SK-N-SH treated with all-trans-retinoic acid at 6 μM for 48 hours (cell line): Measurements from ENCODE around the gene GNPTG.

Experiments used
- ARNTL ChIP-seq: fragments of 450-650 bp; formaldehyde crosslinking; IDR thresholded peaks from 2 replicates; pipeline ENCODE4 v1.5.0; 2020; ENCODE audit warnings: low read depth, mild to moderate bottlenecking, moderate library complexity, borderline replicate concordance
- CREB5 ChIP-seq: fragments of 250-450 bp; sonication (Bioruptor Pico); IDR thresholded peaks from 2 replicates; pipeline ENCODE4 v1.5.1; 2020; ENCODE audit warnings: low read depth, mild to moderate bottlenecking, moderate library complexity
- CSDC2 ChIP-seq: fragments of 250-450 bp; sonication (Bioruptor Pico); IDR thresholded peaks from 2 replicates; pipeline ENCODE4 v1.5.0; 2020; ENCODE audit warnings: mild to moderate bottlenecking, moderate library complexity
- OSR1 ChIP-seq: fragments of 250-450 bp; sonication (Bioruptor Pico); IDR thresholded peaks from 2 replicates; pipeline ENCODE4 v1.8.0; 2022; ENCODE audit warnings: moderate library complexity, mild to moderate bottlenecking, inconsistent platforms
- PATZ1 ChIP-seq: fragments of 250-450 bp; sonication (Bioruptor Pico); IDR thresholded peaks from 2 replicates; pipeline ENCODE4 v1.8.0; 2020; ENCODE audit warnings: mild to moderate bottlenecking, moderate library complexity, borderline replicate concordance
- POU6F1 ChIP-seq: fragments of 250-450 bp; sonication (Bioruptor Pico); IDR thresholded peaks from 2 replicates; pipeline ENCODE4 v1.8.0; 2021; ENCODE audit warnings: low read depth, mild to moderate bottlenecking, moderate library complexity, borderline replicate concordance
- PPARA ChIP-seq: fragments of 250-450 bp; sonication (Bioruptor Pico); IDR thresholded peaks from 2 replicates; pipeline ENCODE4 v1.5.0; 2020; ENCODE audit warnings: mild to moderate bottlenecking, borderline replicate concordance
- RARB ChIP-seq: fragments of 250-450 bp; sonication (Bioruptor Pico); IDR thresholded peaks from 2 replicates; pipeline ENCODE4 v1.8.0; 2021; ENCODE audit warnings: mild to moderate bottlenecking, moderate library complexity
- SNAI2 ChIP-seq: fragments of 250-450 bp; sonication (Bioruptor Pico); IDR thresholded peaks from 2 replicates; pipeline ENCODE4 v1.5.0; 2020; ENCODE audit warnings: mild to moderate bottlenecking, moderate library complexity
- TCF4 ChIP-seq: fragments of 250-450 bp; sonication (Bioruptor Pico); IDR thresholded peaks from 2 replicates; pipeline ENCODE4 v1.8.0; 2021; ENCODE audit warnings: mild to moderate bottlenecking, moderate library complexity, borderline replicate concordance
- TSHZ2 ChIP-seq: fragments of 250-450 bp; sonication (Bioruptor Pico); IDR thresholded peaks from 2 replicates; pipeline ENCODE4 v1.5.0; 2020; ENCODE audit warnings: mild to moderate bottlenecking, moderate library complexity
- ZFP3 ChIP-seq: fragments of 250-450 bp; sonication (Bioruptor Pico); IDR thresholded peaks from 2 replicates; pipeline ENCODE4 v1.5.0; 2020; ENCODE audit warnings: mild to moderate bottlenecking, moderate library complexity
- ZFP30 ChIP-seq: fragments of 450-650 bp; formaldehyde crosslinking; IDR thresholded peaks from 2 replicates; pipeline ENCODE4 v1.5.0; 2022; ENCODE audit warnings: mild to moderate bottlenecking, moderate library complexity
- ZNF565 ChIP-seq: fragments of 450-650 bp; formaldehyde crosslinking; conservative IDR thresholded peaks from 2 replicates; pipeline ENCODE4 v1.5.0; 2020; ENCODE audit warnings: low read depth, mild to moderate bottlenecking, moderate library complexity

GRCh38 chr16:1326391-1326790, 25.3 kb upstream of the GNPTG start:
- no peak for TF ChIP-seq SNAI2
- no peak for TF ChIP-seq ZFP3 (CRISPR knock-in tag)
- no peak for TF ChIP-seq ZFP30 (CRISPR knock-in tag)
- TF ChIP-seq PATZ1 (CRISPR knock-in tag), result no peak
- no peak for TF ChIP-seq PPARA
- TF ChIP-seq RARB (CRISPR knock-in tag), result no peak
- TF ChIP-seq CSDC2 (CRISPR knock-in tag), result no peak
- no peak for TF ChIP-seq ARNTL (CRISPR knock-in tag)
- no peak for TF ChIP-seq ZNF565 (CRISPR knock-in tag)
- no peak for TF ChIP-seq CREB5
- no peak for TF ChIP-seq POU6F1 (CRISPR knock-in tag)
- TF ChIP-seq TCF4 (CRISPR knock-in tag), result no peak
- TF ChIP-seq TSHZ2, result no peak
- TF ChIP-seq OSR1, result no peak
